ENCODE data around the gene TM4SF18.

The TM4SF18 gene

GRCh38 chr3:149283401-149283800 lies 50.0 kb downstream of the TM4SF18 start:
- no peak for DNase-seq

GRCh38 chr3:149282836-149283235 lies 50.6 kb downstream of the TM4SF18 start:
- DNase-seq: no peak

- DNase-seq: no peak
Observed at GRCh38 chr3:149282322-149282721, 51.1 kb downstream of the TM4SF18 start.

- DNase-seq: peak in 1 of 2 donors; percentile 36
Observed at GRCh38 chr3:149280671-149281349, 52.6 kb downstream of the TM4SF18 start.

- no peak for DNase-seq
Observed at GRCh38 chr3:149278911-149279310, 54.5 kb downstream of the TM4SF18 start.

GRCh38 chr3:149277331-149277813 lies 56.1 kb downstream of the TM4SF18 start:
- peak; percentile 44 to 52 for DNase-seq

GRCh38 chr3:149276619-149277018 lies 56.8 kb downstream of the TM4SF18 start:
- no peak for DNase-seq

- no peak for DNase-seq
Observed at GRCh38 chr3:149274220-149274619, 59.2 kb downstream of the TM4SF18 start.

- peak; percentile 66 to 82 for DNase-seq
Observed at GRCh38 chr3:149273096-149273751, 60.2 kb downstream of the TM4SF18 start.

GRCh38 chr3:149271669-149272068 lies 61.8 kb downstream of the TM4SF18 start:
- DNase-seq: no peak

GRCh38 chr3:149270180-149270579 lies 63.3 kb downstream of the TM4SF18 start:
- no peak for DNase-seq

GRCh38 chr3:149269687-149270086 lies 63.7 kb downstream of the TM4SF18 start:
- no peak for DNase-seq

All from inflammatory macrophage treated with lipopolysaccharide for 1 hour (primary cell).